DMS 273 (cell line): Measurements from ENCODE around the gene LOXL3.
"Not testable (repeated sequence)": the region's sequence is repeated elsewhere in the genome, so short reads cannot be mapped to it uniquely, and the experiment has no call there.

ENCODE experiments used
- DNase-seq: peaks from one replicate; lab custom pipeline; 2025; ENCODE audit not compliant: unreplicated experiment; lab: John Stamatoyannopoulos, UW

Gene LOXL3

GRCh38 chr2:74573747-74574562 is 20.2 kb upstream of the LOXL3 start:
- no peak for DNase-seq

- no peak for DNase-seq
Measured at GRCh38 chr2:74572178-74572925, 18.6 kb upstream of the LOXL3 start.

GRCh38 chr2:74571058-74571457 is 17.3 kb upstream of the LOXL3 start:
- DNase-seq = no peak

- DNase-seq = no peak
Measured at GRCh38 chr2:74569686-74570085, 15.9 kb upstream of the LOXL3 start.

- no peak for DNase-seq
Measured at GRCh38 chr2:74567881-74568280, 14.1 kb upstream of the LOXL3 start.

GRCh38 chr2:74566754-74567085 is 13.0 kb upstream of the LOXL3 start:
- DNase-seq = no peak

GRCh38 chr2:74566076-74566753 is 12.5 kb upstream of the LOXL3 start:
- DNase-seq = no peak

GRCh38 chr2:74564222-74564621 is 10.5 kb upstream of the LOXL3 start:
- no peak for DNase-seq

GRCh38 chr2:74562126-74562775 is 8.5 kb upstream of the LOXL3 start:
- DNase-seq = no peak

- DNase-seq = not testable (repeated sequence)
Measured at GRCh38 chr2:74561022-74561421, 7.3 kb upstream of the LOXL3 start.

- DNase-seq = no peak
Measured at GRCh38 chr2:74560591-74560990, 6.8 kb upstream of the LOXL3 start.

GRCh38 chr2:74559912-74560311 is 6.2 kb upstream of the LOXL3 start:
- no peak for DNase-seq

- no peak for DNase-seq
Measured at GRCh38 chr2:74558284-74559230, 4.8 kb upstream of the LOXL3 start.

- no peak for DNase-seq
Measured at GRCh38 chr2:74556831-74557370, 3.2 kb upstream of the LOXL3 start.

GRCh38 chr2:74556159-74556558 is 2.4 kb upstream of the LOXL3 start:
- no peak for DNase-seq

GRCh38 chr2:74555610-74556103 is 1.9 kb upstream of the LOXL3 start:
- DNase-seq = no peak

GRCh38 chr2:74554820-74555531 is 1.2 kb upstream of the LOXL3 start:
- DNase-seq = no peak

GRCh38 chr2:74552914-74553811 is 579 bp downstream of the LOXL3 start:
- DNase-seq = peak; percentile 65
